ENCODE results near the gene TTBK1.
"Not testable (repeated sequence)": the region's sequence is repeated elsewhere in the genome, so short reads cannot be mapped to it uniquely, and the experiment has no call there.

Gene TTBK1

DNA sequence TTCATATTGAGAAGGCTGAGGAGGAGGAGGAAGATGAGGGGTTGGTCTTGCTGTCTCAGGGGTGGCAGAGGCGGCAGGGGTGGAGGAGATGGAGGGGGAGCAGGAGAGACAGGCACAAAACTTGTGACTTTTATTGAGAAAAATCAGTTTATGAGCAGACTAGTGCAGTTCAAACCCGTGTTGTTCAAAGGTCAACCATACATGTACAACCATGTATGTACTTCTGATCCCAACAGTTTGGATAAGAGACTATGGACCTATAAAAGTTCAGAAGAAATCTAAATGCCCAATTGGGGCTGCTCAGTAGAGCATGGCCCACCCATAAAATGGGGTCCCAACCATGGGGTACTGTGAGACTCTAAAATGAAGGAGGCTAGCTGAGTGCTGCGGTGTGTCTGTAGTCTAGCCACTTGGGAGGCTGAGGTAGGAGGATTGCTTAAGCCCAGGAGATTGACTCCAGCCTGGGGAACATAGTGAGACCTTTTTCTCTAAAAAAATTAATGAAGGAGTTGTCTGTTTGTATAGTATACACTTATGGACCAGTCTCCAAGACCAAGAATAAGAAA is 47.1 kb downstream of the TTBK1 start:
- DNase-seq: no peak

DNA sequence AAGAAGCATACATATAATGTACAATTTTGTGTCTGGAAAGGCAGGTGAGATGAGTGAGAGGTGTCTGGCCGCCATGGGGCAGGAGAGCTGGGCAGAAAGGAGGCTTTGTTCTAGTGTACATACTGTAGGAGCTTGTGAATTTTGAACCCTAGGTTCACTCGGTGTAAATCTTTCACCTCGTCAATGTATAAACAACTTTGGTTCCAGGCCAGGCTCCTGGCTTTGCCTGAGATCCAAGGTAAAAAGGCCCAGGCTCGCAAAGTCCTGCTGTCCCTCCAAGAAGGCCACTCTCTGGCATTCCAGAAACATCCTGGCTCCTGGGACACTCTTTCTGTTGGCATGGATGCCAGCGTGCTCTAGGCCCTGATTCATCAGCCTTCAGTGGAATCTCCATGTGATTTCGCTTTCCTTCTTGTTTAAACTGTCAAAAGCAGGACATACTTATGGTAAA is 47.6 kb downstream of the TTBK1 start:
- DNase-seq: no peak

DNA sequence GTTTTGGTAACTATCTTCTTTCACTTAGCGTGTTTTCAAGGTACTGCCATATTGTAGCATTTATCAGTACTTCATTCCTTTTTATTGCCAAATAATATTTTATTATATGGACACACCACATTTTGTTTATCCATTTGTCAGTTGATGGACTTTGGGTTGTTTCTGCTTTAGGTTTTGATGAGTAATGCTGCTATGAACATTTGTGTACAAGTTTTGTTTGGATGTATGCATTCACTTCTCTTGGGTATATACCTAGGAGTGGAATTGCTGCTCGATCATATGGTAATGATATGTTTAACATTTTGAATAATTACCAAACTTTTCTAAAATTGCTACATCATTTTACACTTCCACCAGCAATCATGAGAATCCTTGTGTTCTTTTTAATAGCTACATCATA is 48.4 kb downstream of the TTBK1 start:
- no peak for DNase-seq

DNA sequence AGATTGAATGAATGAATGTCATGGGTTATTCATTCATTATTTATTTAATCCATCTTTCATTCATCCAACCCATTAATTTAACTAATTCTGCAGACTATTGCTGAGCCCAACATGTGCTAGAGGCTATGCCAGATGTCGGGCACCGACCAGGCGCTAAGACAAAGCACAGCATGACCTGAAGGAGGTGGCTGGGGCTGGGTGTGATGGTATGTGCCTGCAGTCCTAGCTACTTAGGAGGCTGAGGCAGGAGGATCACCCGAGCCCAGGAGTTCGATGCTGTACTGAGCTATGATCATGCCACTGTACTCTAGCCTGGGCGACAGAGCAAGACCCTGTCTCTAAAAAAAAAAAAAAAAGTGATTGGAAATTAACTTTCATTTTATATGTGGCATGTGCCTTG is 49.1 kb downstream of the TTBK1 start:
- DNase-seq: no peak

DNA sequence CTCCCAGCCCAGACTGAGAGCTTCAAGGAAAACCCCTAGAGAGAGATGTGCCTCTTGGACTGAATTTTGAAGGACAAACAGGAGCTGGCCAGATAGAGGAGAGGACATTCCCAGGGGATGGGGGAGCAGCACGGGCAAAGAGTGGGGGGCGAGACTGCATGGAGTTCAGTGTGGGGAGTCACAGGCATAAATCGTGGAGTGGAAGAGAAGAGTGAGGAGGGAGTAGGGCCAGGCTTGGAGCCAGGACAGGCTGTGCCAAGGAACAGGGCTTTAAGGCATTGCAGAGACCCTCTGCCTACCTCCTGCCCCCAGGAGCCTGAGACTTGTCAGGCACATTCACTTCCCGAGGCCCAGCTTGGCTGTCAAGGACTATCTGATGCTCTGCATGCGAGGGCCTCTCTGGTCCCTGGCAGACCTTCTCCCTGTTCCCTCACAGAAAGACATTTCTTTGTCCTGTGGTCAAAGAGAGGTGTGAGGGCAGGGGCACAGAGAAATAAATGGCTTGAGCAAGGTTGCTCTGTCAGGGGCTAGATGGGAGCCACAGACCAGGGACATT is 49.6 kb downstream of the TTBK1 start:
- DNase-seq: no peak

DNA sequence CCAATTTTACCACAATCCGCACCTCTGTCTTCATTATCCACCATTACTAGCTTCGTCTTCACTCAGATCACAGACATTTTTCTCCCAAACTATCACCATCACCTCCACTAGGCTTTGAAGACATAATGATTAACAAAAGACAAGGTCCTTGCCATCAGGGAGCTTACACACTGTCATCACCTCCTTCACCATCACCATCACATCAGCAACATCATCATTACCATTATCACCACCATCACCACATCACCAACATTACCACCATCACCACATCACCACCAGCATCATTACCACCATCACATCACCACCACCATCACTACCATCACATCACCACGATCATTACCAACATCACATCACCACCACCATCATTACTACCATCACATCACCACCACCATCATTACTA is 50.4 kb downstream of the TTBK1 start:
- DNase-seq: no peak

DNA sequence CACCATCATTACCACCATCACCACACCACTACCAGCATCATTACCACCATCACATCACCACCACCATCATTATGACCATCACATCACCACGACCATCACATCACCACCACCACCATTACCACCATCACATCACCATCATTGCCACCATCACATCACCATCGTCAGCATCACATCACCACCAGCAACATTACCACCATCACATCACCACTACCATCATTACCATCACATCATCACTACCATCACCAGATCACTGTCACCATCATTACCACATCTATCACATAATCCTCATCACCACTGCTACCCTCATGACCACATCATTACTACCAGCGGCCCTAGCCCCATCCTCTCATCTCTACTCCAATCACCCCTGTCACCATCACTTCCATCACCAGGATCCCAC is 51.3 kb downstream of the TTBK1 start:
- no peak for DNase-seq

DNA sequence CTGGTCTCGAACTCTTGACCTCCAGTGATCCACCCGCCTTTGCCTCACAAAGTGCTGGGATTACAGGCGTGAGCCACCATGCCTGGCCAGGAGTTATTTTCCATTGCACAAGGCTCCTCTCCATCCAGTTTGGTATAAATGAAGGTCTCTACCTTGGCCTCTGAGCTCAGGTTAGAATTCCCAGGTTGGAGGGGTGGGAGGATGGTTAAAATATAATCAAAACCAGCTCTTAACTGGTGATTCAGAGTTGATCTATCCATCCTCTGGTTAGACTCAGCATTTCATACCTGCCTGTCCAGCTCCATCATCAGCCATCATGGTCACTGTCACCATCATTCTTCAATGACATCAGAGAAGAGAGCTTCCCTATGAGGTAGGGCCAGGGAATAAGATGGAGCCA is 52.2 kb downstream of the TTBK1 start:
- DNase-seq: no peak

DNA sequence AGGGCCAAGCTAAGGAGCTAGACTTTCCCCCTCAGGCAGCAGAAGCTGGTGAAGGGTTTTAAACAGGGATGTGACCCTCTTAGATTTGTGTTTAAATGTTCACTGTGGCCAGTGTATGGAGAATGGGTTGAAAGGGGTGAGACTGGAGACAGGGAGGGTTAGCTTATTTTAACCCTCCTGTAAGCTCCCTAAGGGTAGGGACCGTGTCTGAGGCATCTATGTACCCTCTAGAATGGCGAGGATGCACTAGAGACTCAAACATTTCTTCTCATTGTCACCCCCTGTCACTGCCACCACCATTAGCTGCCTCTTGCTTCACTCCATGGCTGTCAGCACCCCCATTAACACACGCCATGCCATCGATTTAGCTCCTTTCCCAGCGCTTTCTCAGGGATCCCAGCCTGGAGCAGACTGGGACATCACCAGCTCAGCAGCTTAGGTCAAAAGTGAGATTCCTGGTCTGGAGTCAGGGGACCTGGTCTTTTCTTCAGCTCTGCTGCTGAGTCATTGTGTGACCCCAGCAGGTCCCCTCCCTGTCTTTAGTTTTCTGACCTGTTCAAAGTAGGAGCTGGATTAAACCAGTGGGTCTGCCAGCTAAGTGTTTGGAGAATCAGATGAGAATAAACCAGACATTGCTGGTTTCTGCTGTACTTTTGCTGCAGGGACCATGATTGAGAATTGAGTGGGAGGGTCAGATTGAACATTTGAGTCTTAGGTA is 53.7 kb downstream of the TTBK1 start:
- no peak for DNase-seq

DNA sequence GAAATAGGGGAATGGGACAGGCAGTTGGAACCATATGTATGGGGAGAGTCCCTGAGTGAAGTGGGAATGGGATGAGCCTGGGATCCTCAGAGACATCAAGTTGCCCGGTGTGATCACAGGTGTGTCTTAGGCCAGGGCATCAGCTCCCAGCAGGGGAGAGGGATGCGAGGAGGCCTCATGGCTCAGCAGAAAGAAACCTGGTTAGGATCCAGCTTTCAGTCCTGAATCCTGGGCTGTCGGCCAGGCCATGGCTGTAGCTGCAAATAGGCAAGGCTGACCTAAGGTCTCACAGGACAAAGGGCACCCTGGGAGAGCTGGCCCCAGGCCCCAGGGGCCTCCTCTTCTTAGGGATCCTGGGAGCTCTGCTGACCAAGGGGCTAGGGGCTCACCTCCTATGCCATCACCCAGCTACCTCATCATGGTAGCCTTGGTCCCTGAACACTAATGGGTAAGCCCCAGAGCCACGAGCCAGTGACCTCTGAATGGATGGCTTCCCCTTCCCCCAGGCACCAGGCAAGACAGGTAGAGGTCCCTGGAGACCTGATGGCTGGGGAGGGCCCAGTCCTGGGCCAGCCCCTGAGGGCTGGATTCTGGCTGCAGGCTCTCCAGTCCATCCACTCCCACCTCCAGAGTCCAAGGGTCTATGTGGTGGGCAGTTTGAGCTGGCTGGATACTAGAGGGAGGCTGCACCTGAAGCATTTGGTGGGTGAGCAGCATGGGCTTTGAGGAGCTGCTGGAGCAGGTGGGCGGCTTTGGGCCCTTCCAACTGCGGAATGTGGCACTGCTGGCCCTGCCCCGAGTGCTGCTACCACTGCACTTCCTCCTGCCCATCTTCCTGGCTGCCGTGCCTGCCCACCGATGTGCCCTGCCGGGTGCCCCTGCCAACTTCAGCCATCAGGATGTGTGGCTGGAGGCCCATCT is 54.6 kb downstream of the TTBK1 start, which contains the start of gene SLC22A7:
Gene SLC22A7, plus strand, starts transcription at position 617 of the 921 bp plus-strand sequence. Its CDS starts 99 bp downstream, at position 716.
- no peak for DNase-seq

DNA sequence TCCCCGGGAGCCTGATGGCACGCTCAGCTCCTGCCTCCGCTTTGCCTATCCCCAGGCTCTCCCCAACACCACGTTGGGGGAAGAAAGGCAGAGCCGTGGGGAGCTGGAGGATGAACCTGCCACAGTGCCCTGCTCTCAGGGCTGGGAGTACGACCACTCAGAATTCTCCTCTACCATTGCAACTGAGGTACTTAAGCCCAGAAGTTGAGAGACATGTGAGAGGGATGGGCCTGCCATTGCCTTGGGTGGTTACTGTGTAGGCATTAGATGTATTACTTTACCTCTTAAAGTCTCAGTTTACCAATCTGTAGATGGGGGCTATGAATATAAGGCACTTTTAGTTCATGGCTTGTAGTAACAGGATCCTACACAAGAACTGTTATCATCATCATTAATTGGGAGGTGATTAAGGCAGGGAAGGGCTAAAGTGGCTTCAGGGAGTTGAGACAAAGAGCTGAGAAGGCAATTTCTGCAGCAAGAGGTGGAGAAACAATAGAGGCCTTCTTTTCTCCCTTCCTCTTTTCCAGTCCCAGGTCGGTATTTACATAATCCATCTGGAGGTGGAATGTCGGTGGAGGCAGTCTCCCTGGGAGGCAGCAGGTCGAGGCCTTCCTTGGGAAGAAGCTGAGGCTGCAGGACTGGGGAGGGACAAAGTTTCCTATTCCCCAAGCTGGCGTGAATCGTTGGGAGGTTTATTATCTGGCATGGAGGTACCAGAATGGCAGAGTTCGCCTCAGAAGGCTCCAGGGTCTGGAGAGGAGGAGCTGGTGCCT is 55.5 kb downstream of the TTBK1 start:
- no peak for DNase-seq

DNA sequence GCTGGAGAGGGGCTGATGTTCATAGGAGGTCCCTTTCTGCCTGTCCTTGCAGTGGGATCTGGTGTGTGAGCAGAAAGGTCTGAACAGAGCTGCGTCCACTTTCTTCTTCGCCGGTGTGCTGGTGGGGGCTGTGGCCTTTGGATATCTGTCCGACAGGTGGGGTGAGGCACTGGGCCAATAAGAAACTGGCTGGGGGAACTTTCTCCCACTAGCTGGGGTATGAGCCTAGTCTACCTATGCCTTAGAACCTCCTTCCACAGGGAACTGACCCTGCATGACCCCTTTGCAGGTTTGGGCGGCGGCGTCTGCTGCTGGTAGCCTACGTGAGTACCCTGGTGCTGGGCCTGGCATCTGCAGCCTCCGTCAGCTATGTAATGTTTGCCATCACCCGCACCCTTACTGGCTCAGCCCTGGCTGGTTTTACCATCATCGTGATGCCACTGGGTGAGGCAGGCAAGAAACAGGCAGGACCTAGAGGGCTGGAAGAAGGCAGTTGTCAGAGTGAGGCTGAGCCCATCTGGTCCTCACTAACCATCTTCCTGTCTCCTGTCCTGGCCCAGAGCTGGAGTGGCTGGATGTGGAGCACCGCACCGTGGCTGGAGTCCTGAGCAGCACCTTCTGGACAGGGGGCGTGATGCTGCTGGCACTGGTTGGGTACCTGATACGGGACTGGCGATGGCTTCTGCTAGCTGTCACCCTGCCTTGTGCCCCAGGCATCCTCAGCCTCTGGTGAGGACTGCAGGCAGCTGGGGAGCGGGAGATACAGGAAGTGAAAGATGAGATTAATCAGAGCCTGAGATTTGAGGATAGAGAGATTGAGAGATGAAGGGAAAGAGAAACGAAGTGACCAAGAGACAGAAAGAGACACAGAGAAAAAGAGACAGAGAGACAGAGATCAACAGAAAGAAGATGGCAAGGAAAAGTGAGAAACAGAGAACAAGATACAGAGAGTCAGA is 56.3 kb downstream of the TTBK1 start:
- DNase-seq: no peak

DNA sequence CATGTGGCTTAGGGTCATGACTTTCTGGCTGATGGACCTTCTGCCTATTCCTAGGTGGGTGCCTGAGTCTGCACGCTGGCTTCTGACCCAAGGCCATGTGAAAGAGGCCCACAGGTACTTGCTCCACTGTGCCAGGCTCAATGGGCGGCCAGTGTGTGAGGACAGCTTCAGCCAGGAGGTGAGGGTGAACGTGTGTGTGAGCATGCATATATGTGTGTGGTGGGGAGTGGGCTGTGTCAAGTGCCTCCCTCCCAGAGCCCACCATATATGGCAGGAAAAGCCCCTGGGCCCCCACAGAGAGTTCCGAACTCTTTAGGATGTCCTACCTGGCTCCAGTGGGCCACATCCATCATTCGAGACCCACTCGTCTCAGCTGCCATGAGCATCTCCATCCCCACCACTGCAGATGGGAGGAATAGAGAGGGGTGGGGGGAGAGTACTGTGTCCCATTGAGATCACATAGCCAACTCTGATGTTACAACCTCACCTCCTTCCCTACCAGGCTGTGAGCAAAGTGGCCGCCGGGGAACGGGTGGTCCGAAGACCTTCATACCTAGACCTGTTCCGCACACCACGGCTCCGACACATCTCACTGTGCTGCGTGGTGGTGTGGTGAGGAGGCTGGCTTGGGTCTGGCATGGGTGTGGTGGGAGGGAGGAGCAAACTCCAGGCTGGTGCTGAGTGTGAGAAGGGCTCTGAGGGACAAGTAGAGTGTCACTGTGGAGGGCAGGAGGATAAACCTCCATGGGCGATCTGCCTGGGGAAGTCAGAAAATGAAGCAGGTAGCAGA is 58.0 kb downstream of the TTBK1 start:
- no peak for DNase-seq

DNA sequence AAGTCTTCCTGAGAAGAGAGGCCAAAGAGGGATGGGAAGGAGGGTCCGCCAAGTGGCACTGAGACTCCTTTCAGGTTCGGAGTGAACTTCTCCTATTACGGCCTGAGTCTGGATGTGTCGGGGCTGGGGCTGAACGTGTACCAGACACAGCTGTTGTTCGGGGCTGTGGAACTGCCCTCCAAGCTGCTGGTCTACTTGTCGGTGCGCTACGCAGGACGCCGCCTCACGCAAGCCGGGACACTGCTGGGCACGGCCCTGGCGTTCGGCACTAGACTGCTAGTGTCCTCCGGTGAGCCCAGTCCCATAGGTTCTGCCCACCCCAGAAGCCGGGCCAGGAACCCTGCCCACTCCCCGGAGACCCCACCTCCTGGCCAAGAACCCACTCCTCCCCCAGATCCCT is 58.8 kb downstream of the TTBK1 start:
- DNase-seq: no peak

DNA sequence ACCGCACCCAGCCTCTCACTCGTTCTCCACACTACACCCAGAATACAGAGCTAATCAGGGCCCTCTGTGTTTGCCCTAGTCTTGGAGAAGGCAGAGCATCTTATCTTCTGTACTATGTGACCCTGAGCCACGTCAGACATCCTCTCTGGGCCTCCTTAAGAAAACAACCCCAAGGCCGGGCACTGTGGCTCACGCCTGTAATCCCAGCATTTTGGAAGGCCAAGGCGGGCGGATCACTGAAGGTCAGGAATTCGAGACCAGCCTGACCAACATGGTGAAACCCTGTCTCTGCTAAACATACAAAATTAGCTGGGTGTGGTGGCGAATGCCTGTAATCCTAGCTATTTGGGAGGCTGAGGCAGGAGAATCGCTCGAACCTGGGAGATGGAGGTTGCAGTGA is 59.7 kb downstream of the TTBK1 start:
- DNase-seq: not testable (repeated sequence)

DNA sequence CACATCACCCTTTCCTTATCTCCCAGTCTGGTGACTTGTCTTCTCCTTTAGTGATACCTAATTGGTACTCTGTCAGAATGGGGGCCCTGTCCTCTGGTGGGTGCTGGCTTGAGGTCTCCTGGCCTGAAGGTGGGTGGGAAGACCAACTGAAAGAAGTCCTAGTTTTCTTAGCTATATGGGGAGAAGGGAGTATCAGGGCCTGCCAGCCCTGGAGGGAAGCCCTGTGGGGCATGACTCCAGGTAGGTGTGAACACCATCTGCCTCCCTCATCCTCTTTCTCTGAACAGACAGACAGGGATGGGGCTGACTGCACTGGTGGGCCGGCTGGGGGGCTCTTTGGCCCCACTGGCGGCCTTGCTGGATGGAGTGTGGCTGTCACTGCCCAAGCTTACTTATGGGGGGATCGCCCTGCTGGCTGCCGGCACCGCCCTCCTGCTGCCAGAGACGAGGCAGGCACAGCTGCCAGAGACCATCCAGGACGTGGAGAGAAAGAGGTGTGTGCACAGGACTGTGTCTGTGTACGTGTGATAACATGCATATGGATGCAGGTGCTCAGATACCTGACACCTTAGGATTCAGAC is 60.6 kb downstream of the TTBK1 start:
- DNase-seq: no peak

DNA sequence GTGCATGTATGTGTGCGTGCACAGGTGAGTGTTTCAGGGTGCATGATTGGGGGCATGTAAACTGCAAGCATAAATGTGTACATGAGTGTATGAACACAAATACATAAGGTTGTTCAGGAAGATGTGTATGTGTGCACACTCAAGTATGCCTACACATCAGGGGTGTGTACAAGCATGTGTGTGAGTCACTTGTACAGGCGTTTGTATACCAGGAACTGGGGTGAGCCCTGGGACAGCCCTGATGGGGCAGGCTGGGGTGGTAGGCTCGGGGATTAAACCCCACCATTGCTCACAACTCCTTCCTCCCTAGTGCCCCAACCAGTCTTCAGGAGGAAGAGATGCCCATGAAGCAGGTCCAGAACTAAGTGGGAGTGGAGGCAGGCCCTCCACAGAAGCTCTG is 61.1 kb downstream of the TTBK1 start:
- no peak for DNase-seq

DNA sequence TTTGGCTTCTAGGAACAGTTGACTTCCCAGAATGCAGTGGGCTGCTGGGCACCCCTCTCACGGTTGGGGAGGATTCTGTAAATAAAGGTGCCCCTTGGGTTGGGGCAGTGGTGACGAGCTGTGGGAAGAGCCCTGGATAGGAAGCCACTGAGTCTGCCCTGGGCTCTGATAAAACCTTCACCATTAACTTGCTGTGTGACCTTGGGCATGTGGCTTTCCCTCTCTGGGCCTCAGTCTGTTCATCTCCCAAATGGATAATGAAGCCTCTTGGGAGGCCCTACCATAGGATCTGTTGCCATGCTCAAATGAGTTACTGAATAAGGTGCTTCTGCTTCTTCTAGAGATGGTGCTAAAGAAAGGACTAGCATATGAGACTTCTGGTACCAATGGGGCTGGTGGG is 61.6 kb downstream of the TTBK1 start:
- DNase-seq: no peak

DNA sequence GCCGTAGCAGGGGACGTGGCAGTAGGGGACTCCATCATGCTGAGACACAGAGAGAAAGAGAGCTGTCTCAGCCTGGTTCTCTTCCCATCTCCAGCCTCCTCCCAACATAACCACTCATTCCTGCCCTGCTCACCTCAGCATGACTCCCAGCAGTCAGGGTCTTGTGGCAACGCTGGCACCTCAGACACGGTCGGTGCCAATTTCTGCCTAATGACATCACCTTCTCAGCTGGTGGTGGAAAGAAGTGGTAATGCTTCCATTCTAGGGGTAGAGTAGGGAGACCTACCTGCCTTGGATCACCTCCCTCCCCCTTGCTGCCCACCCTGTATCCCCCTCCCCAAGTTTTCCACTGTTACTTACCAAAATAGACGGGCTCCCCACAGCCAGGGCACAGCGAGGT is 62.8 kb downstream of the TTBK1 start:
- no peak for DNase-seq

DNA sequence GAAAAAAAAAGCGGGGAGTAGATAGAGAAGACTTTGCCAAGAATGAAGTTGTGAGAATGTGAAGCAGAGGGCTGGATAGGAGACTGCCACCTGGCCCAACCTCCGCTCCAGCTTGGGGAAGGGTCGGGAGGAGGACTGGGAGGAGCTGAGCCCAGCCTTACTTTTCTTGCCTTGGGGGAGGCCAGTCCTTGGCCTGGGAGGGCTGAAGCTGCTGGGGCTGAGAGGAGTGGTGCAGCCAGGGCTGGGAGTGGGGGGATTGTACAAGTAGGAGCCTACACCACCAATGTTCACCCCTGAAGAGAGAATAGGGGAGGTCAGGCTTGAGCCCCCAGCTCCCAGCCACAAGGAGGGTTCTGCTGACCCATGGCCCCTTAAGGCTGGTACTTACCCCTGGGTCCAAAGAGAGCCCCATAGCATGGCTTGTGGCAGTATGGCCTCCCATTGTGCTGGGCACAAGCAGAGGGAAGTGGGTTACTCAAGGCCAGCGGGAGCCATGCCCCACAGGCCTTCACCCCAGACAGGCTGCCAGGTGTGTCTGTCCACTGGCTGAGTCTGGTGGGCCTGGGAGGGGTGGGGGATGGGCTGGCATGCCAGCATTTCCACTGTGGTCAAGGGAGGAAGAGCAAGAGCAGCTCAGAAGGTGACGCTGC is 64.3 kb downstream of the TTBK1 start:
- no peak for DNase-seq

Data from femur (tissue), 1 donor.